Testis (tissue), 3 donors: ENCODE data around the gene FBXL13. TPM values are rescaled to one million over a fixed set of nuclear protein-coding genes. Genes with fewer than 3 reads are reported as not detected.

ENCODE experiments used
- DNase-seq: peaks from one replicate; pipeline ENCODE4 v3.0.0-alpha.2; 2019
- H3K27ac ChIP-seq, 2 donors: fragments of 200-600 bp; sonication (generic); one replicate each; pipeline ENCODE4 v1.5.1; 2019
- H3K27me3 ChIP-seq: fragments of 200-600 bp; sonication (generic); one replicate; pipeline ENCODE4 v1.5.1; 2019
- H3K36me3 ChIP-seq: fragments of 200-600 bp; sonication (generic); one replicate; pipeline ENCODE4 v1.5.1; 2017; ENCODE audit warnings: low read depth; ENCODE audit errors: missing control alignments
- H3K4me1 ChIP-seq: fragments of 200-600 bp; sonication (generic); one replicate; pipeline ENCODE4 v1.5.1; 2019
- H3K4me3 ChIP-seq, 2 donors: fragments of 200-600 bp; sonication (generic); one replicate each; pipeline ENCODE4 v1.5.1; 2017 to 2019
- H3K9me3 ChIP-seq: fragments of 200-600 bp; sonication (generic); one replicate; pipeline ENCODE4 v1.5.1; 2017
- POLR2A ChIP-seq: fragments of 450-650 bp; IDR thresholded peaks from one replicate; pipeline ENCODE4 v1.6.1; 2017; ENCODE audit warnings: antibody characterized with exemption, mild to moderate bottlenecking, moderate library complexity
- WGBS, 2 donors: methylation state at CpG; one replicate each; pipeline ENCODE4 v1.1.5; 2018; 5-methylcytosine and 5-hydroxymethylcytosine counted together
- intact Hi-C: fragments of 100-400 bp; cut with DNase I; formaldehyde crosslinking; loops from one replicate; pipeline ENCODE4 v1.15.1; 2023; ENCODE audit warnings: low total_unique reads
- polyA plus RNA-seq: library from polyadenylated mRNA; stranded (reverse); fragments of 350-450 nt; fragmentation: Illumina TruSeq; extraction: RNeasy Lipid Tissue Mini Kit (QIAGEN cat#74804); gene quantifications from one replicate; pipeline ENCODE4 v1.2.3, GENCODE V29; 2014; ENCODE audit warnings: low read depth, low replicate concordance; ENCODE audit not compliant: insufficient read depth
- total RNA-seq, 2 donors: library from RNA; depleted of rRNA; stranded (reverse); fragments of >200 nt; gene quantifications; one replicate each; pipeline ENCODE4 v1.2.3, GENCODE V29; 2016
- TF ChIP-seq, protein P1 (sequence below), 3 experiments: fragments of 450-650 bp in 2 of 3; fragments of 200-600 bp in 1 of 3; sonication (generic) in 1 of 3; IDR thresholded peaks; one replicate each; pipeline ENCODE4 v1.5.1; 2016 to 2019; ENCODE audit warnings: antibody characterized with exemption in 3 of 3, mild to moderate bottlenecking in 2 of 3, moderate library complexity in 1 of 3

FBXL13 gene
- total and polyA plus RNA-seq, 3 donors from 2014 or later, result 21.1 to 38.8 (median 28.6) TPM

DNA sequence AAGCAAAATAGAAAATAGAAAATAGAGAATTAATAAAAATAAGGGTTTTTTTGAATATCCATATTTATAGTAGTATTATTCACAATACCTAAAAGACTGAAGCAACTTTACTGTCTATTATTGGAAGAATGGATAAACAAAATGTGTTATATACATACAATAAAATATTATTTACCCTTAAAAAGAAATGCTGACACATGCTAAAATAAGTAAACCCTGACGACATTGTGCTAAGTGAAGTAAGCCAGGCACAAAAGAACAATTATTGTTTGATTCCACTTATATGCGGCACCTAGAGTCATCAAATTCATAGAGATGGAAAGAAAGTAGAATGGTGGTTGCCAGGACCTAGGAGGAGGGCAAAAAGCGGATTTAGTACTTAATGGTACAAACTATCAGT lies 122.8 kb downstream of the FBXL13 start:
- no peak overlapping the region for H3K4me3 ChIP-seq
- DNase-seq, result no peak
- WGBS, 2 donors, result 92 to 94% methylated on average over 3 of the region's 3 CpGs
- no peaks in the 10 kb centered on the region for H3K4me1 ChIP-seq
- no peak for TF ChIP-seq POLR2A
- TF ChIP-seq, protein P1, sequence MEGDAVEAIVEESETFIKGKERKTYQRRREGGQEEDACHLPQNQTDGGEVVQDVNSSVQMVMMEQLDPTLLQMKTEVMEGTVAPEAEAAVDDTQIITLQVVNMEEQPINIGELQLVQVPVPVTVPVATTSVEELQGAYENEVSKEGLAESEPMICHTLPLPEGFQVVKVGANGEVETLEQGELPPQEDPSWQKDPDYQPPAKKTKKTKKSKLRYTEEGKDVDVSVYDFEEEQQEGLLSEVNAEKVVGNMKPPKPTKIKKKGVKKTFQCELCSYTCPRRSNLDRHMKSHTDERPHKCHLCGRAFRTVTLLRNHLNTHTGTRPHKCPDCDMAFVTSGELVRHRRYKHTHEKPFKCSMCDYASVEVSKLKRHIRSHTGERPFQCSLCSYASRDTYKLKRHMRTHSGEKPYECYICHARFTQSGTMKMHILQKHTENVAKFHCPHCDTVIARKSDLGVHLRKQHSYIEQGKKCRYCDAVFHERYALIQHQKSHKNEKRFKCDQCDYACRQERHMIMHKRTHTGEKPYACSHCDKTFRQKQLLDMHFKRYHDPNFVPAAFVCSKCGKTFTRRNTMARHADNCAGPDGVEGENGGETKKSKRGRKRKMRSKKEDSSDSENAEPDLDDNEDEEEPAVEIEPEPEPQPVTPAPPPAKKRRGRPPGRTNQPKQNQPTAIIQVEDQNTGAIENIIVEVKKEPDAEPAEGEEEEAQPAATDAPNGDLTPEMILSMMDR (IDR thresholded peaks at IDR 0.05), result no peak
- intact Hi-C loops, result no loop called here
- H3K27me3 ChIP-seq, result no peaks in the 10 kb centered on the region
- H3K27ac ChIP-seq, result no peak overlapping the region
- H3K9me3 ChIP-seq, result no peaks in the 10 kb centered on the region
- no peaks in the 10 kb centered on the region for H3K36me3 ChIP-seq

DNA sequence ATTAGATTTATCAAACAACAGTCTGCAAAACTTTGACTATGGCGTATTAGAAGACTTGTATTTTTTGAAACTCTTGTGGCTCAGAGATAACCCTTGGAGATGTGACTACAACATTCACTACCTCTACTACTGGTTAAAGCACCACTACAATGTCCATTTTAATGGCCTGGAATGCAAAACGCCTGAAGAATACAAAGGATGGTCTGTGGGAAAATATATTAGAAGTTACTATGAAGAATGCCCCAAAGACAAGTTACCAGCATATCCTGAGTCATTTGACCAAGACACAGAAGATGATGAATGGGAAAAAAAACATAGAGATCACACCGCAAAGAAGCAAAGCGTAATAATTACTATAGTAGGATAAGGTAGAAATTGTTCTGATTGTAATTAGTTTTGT lies 130.4 kb downstream of the FBXL13 start:
- Histone ChIP-seq H3K4me1 (peaks cover 15% of the 10 kb centered on the region), H3K4me3 (no peak overlapping the region), H3K27me3 (no peaks in the 10 kb centered on the region), H3K36me3 (no peaks in the 10 kb centered on the region), H3K27ac (peak overlapping the region in 1 of 2 donors; percentile 7), H3K9me3 (no peaks in the 10 kb centered on the region)
- WGBS, 2 donors, result 90 to 91% methylated on average over 4 of the region's 4 CpGs
- intact Hi-C loops, result no loop called here
- no peak for TF ChIP-seq POLR2A
- TF ChIP-seq, protein P1 (IDR thresholded peaks at IDR 0.05), result no peak
- no peak for DNase-seq

DNA sequence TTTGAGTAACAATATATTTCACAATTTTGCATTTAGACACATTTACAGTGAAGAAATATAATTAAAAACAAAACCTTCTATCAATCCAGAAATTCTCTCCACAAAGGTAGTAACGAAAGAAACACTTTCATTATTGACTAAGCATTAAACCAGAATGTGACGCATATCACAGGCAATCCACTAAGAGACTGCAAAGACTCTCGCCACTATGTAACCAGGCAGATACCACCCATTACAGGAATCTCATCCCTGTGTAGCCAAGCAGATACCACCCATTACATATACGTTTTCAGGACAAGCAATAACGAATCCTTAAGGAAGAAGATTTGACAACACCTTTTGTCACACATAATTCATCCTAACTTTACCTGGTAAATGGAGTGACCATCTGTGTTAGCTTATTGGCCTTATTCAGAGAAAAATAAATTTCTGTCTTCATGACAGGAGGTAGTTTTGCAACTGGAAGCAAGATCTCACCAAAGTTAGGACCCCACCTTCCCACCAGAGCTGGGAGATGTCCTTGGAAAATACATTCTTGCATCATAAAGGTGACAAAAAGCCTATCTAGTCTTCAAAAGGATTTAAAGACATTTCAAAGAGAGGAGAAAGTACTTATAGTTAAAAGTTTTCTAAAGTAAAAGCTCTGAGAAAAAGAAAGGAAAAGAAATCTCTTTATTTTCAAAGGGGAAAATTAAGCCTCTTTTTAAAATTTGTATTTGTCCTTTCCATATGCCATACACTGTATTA lies 131.0 kb downstream of the FBXL13 start:
- DNase-seq, result no peak
- peak overlapping the region in 1 of 2 donors; percentile 72 for H3K27ac ChIP-seq
- TF ChIP-seq POLR2A, result no peak
- TF ChIP-seq, protein P1 (IDR thresholded peaks at IDR 0.05), result no peak
- intact Hi-C loops, result no loop called here
- H3K4me3 ChIP-seq, result no peak overlapping the region
- H3K9me3 ChIP-seq, result no peaks in the 10 kb centered on the region
- H3K27me3 ChIP-seq, result no peaks in the 10 kb centered on the region
- H3K4me1 ChIP-seq, result peaks cover 15% of the 10 kb centered on the region
- WGBS, 2 donors, result 76 to 83% methylated on average over 5 of the region's 5 CpGs
- H3K36me3 ChIP-seq, result no peaks in the 10 kb centered on the region

DNA sequence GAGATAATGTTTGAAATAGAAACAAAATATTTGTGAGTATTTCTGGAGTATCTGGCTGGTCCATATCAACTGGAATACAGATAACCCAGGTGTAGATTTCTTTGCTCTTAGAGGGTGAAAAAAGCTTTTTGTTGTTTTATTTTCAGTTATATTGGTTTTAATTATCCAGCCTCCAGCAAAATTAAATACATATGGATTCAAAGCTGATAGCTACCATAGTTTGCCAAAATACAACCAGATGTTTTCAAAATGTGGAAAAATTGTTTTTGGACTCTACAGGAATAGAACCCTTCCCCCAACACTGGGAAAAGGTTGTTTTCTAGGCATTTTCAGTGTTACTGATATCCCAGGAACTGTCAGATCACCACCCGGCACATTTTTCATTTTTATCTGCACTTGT lies 131.7 kb downstream of the FBXL13 start:
- H3K27ac ChIP-seq, result peak overlapping the region; percentile 16 to 72
- DNase-seq, result no peak
- no peak overlapping the region for H3K4me3 ChIP-seq
- intact Hi-C loops, result no loop called here
- H3K36me3 ChIP-seq, result no peaks in the 10 kb centered on the region
- 32 to 43% methylated on average over 1 of the region's 1 CpG for WGBS, 2 donors
- no peaks in the 10 kb centered on the region for H3K27me3 ChIP-seq
- H3K9me3 ChIP-seq, result no peaks in the 10 kb centered on the region
- TF ChIP-seq, protein P1 (IDR thresholded peaks at IDR 0.05), result no peak
- TF ChIP-seq POLR2A, result no peak
- H3K4me1 ChIP-seq, result peaks cover 15% of the 10 kb centered on the region
